Suprapubic skin (tissue), 4 donors: ENCODE measurements around the gene USP43. TPM values are rescaled to one million over a fixed set of nuclear protein-coding genes. Genes with fewer than 3 reads are reported as not detected.

Experiments
- DNase-seq, 2 donors: peaks; one replicate each; pipeline ENCODE4 v3.0.0-alpha.2; 2019; ENCODE audit warnings: low spot score in 2 of 2
- H3K27ac ChIP-seq: fragments of 200-600 bp; sonication (generic); one replicate; pipeline ENCODE4 v1.5.1; 2019
- H3K27me3 ChIP-seq: fragments of 200-600 bp; sonication (generic); one replicate; pipeline ENCODE4 v1.5.1; 2019
- H3K36me3 ChIP-seq: fragments of 200-600 bp; sonication (generic); one replicate; pipeline ENCODE4 v1.5.1; 2019
- H3K4me1 ChIP-seq: fragments of 200-600 bp; sonication (generic); one replicate; pipeline ENCODE4 v1.5.1; 2019
- H3K4me3 ChIP-seq: fragments of 200-600 bp; sonication (generic); one replicate; pipeline ENCODE4 v1.5.1; 2019; ENCODE audit warnings: mild to moderate bottlenecking
- H3K9me3 ChIP-seq: fragments of 200-600 bp; sonication (generic); one replicate; pipeline ENCODE4 v1.5.1; 2019
- CTCF ChIP-seq, 2 donors: fragments of 200-600 bp in 1 of 2; fragments of 450-650 bp in 1 of 2; sonication (generic) in 1 of 2; IDR thresholded peaks; one replicate each; pipeline ENCODE4 v1.5.1; 2016 to 2019; ENCODE audit warnings: antibody characterized with exemption in 2 of 2, mild to moderate bottlenecking in 1 of 2, moderate library complexity in 1 of 2
- EP300 ChIP-seq: sonication (generic); formaldehyde crosslinking; IDR thresholded peaks from one replicate; pipeline ENCODE4 v1.6.1; 2017; ENCODE audit warnings: antibody characterized with exemption
- POLR2A ChIP-seq, 2 donors: fragments of 450-650 bp; IDR thresholded peaks; one replicate each; pipeline ENCODE4 v1.6.1; 2017; ENCODE audit warnings: antibody characterized with exemption in 2 of 2, mild to moderate bottlenecking in 2 of 2, moderate library complexity in 2 of 2
- POLR2AphosphoS5 ChIP-seq, 3 donors: sonication (generic); formaldehyde crosslinking; IDR thresholded peaks; one replicate each; pipeline ENCODE4 v1.6.1; 2017; ENCODE audit warnings: antibody characterized with exemption in 3 of 3
- WGBS: methylation state at CpG from one replicate; pipeline ENCODE4 v1.1.5; 2018; 5-methylcytosine and 5-hydroxymethylcytosine counted together
- total RNA-seq, 4 donors: library from RNA; depleted of rRNA; stranded (reverse); fragments of >200 nt; gene quantifications; one replicate each; pipeline ENCODE4 v1.1.0, GENCODE V29; 2016

Gene USP43
- total RNA-seq, 4 donors from 2014 or later = 3.1 to 7.2 (median 4.2) TPM

GRCh38 chr17:9612006-9612405 is 33.3 kb upstream of the USP43 start:
- H3K36me3 ChIP-seq = no peaks in the 10 kb centered on the region
- DNase-seq = no peak
- 75% methylated on average over 9 of the region's 9 CpGs for WGBS

GRCh38 chr17:9615486-9615885 is 29.8 kb upstream of the USP43 start:
- no peaks in the 10 kb centered on the region for H3K36me3 ChIP-seq
- H3K9me3 ChIP-seq = no peaks in the 10 kb centered on the region
- no peak for TF ChIP-seq CTCF (IDR thresholded peaks at IDR 0.05)
- TF ChIP-seq POLR2A (IDR thresholded peaks at IDR 0.05) = no peak
- no peak for TF ChIP-seq POLR2AphosphoS5 (IDR thresholded peaks at IDR 0.05)
- no peak for TF ChIP-seq EP300
- H3K27me3 ChIP-seq = no peaks in the 10 kb centered on the region
- no peak overlapping the region for H3K4me3 ChIP-seq
- H3K4me1 ChIP-seq = no peaks in the 10 kb centered on the region
- no peak overlapping the region for H3K27ac ChIP-seq
- DNase-seq = no peak
- 53% methylated on average over 2 of the region's 2 CpGs for WGBS

More at GRCh38 chr17:9612006-9612405, 33.3 kb upstream of the USP43 start:
- Histone ChIP-seq H3K27me3 (no peaks in the 10 kb centered on the region), H3K9me3 (no peaks in the 10 kb centered on the region), H3K27ac (no peak overlapping the region), H3K4me1 (no peaks in the 10 kb centered on the region), H3K4me3 (no peak overlapping the region)
- TF ChIP-seq POLR2A (IDR thresholded peaks at IDR 0.05) (no peak), CTCF (IDR thresholded peaks at IDR 0.05) (no peak), EP300 (no peak), POLR2AphosphoS5 (IDR thresholded peaks at IDR 0.05) (no peak)

GRCh38 chr17:9622961-9623360 is 22.4 kb upstream of the USP43 start:
- H3K36me3 ChIP-seq = no peaks in the 10 kb centered on the region
- DNase-seq = no peak
- H3K4me1 ChIP-seq = no peaks in the 10 kb centered on the region
- H3K27ac ChIP-seq = no peak overlapping the region
- TF ChIP-seq EP300 (no peak), CTCF (IDR thresholded peaks at IDR 0.05) (no peak), POLR2AphosphoS5 (IDR thresholded peaks at IDR 0.05) (no peak), POLR2A (IDR thresholded peaks at IDR 0.05) (no peak)
- no peak overlapping the region for H3K4me3 ChIP-seq
- H3K27me3 ChIP-seq = no peaks in the 10 kb centered on the region
- peaks cover 10% of the 10 kb centered on the region for H3K9me3 ChIP-seq

- TF ChIP-seq EP300 (no peak), POLR2A (IDR thresholded peaks at IDR 0.05) (no peak), POLR2AphosphoS5 (IDR thresholded peaks at IDR 0.05) (no peak), CTCF (IDR thresholded peaks at IDR 0.05) (no peak)
- no peak overlapping the region for H3K4me3 ChIP-seq
- 60% methylated on average over 10 of the region's 10 CpGs for WGBS
- no peak for DNase-seq
- no peaks in the 10 kb centered on the region for H3K4me1 ChIP-seq
- peaks cover 8% of the 10 kb centered on the region for H3K9me3 ChIP-seq
- no peak overlapping the region for H3K27ac ChIP-seq
- H3K27me3 ChIP-seq = no peaks in the 10 kb centered on the region
- H3K36me3 ChIP-seq = no peaks in the 10 kb centered on the region
These were observed 16.8 kb upstream of the USP43 start for GRCh38 chr17:9628509-9628908.

- Histone ChIP-seq H3K36me3 (no peaks in the 10 kb centered on the region), H3K4me1 (no peaks in the 10 kb centered on the region), H3K27me3 (no peaks in the 10 kb centered on the region), H3K27ac (no peak overlapping the region), H3K9me3 (no peaks in the 10 kb centered on the region), H3K4me3 (no peak overlapping the region)
- DNase-seq = no peak
- 93% methylated on average over 11 of the region's 11 CpGs for WGBS
- no peak for TF ChIP-seq CTCF (IDR thresholded peaks at IDR 0.05)
- TF ChIP-seq POLR2AphosphoS5 (IDR thresholded peaks at IDR 0.05) = no peak
- no peak for TF ChIP-seq EP300
- no peak for TF ChIP-seq POLR2A (IDR thresholded peaks at IDR 0.05)
These were observed 12.6 kb upstream of the USP43 start for GRCh38 chr17:9632741-9633140.
